PC-9 (cell line): ENCODE measurements around the gene KCNJ10. TPM values are rescaled to one million over a fixed set of nuclear protein-coding genes. Genes with fewer than 3 reads are reported as not detected.

Experiments
- BruUV-seq: library from RNA; stranded (reverse); fragments of 400-500 nt; replicated peaks from 2 replicates; lab custom pipeline; 2021; lab: Mats Ljungman, UMichigan
- CTCF ChIA-PET: fragments of 300-600 bp; sonication (Branson Sonifier 250); formaldehyde crosslinking; loops from one replicate; lab custom pipeline; 2022; ENCODE audit warnings: antibody characterized with exemption; lab: Charles Lee
- POLR2A ChIA-PET: fragments of 300-600 bp; sonication (Branson Sonifier 250); formaldehyde crosslinking; loops from one replicate; lab custom pipeline; 2022; ENCODE audit warnings: antibody characterized with exemption; ENCODE audit not compliant: unreplicated experiment; lab: Charles Lee
- DNase-seq, 2 experiments: peaks; one replicate each; pipeline versions ENCODE4 v3.0.0 to v3.0.0-alpha.2; 2015 to 2022; ENCODE audit warnings: mixed read lengths in 1 of 2
- H2AFZ ChIP-seq: fragments of 200-600 bp; sonication (generic); 2 replicates; pipeline ENCODE4 v1.8.1; 2017; ENCODE audit warnings: antibody characterized with exemption
- H3F3A ChIP-seq: fragments of 200-600 bp; sonication (generic); 2 replicates; pipeline ENCODE4 v1.8.1; 2017; ENCODE audit warnings: antibody characterized with exemption, mild to moderate bottlenecking, low read depth; ENCODE audit not compliant: insufficient read depth
- H3K27ac ChIP-seq: fragments of 200-600 bp; sonication (generic); 2 replicates; pipeline ENCODE4 v1.6.1; 2016; ENCODE audit warnings: mixed run types
- H3K27me3 ChIP-seq: fragments of 200-600 bp; sonication (generic); 2 replicates; pipeline ENCODE4 v1.6.1; 2016; ENCODE audit warnings: low read depth, mixed run types; ENCODE audit not compliant: insufficient read depth
- H3K36me3 ChIP-seq: fragments of 200-600 bp; sonication (generic); 2 replicates; pipeline ENCODE4 v1.6.1; 2016; ENCODE audit warnings: low read depth, mixed run types
- H3K4me1 ChIP-seq: fragments of 200-600 bp; sonication (generic); replicated peaks from 2 replicates; pipeline ENCODE4 v1.6.1; 2016; ENCODE audit warnings: mixed run types; ENCODE audit not compliant: insufficient read depth
- H3K4me2 ChIP-seq: fragments of 200-600 bp; sonication (generic); 2 replicates; pipeline ENCODE4 v1.6.1; 2017; ENCODE audit warnings: mixed run types
- H3K4me3 ChIP-seq: fragments of 200-600 bp; sonication (generic); 2 replicates; pipeline ENCODE4 v1.6.1; 2016; ENCODE audit warnings: mixed run types
- H3K79me2 ChIP-seq: fragments of 200-600 bp; sonication (generic); 2 replicates; pipeline ENCODE4 v1.6.1; 2017; ENCODE audit warnings: low read depth, mixed run types
- H3K9me2 ChIP-seq: fragments of 200-600 bp; sonication (generic); 2 replicates; pipeline ENCODE4 v1.8.1; 2017; ENCODE audit warnings: mild to moderate bottlenecking; ENCODE audit not compliant: insufficient read depth
- H3K9me3 ChIP-seq: fragments of 200-600 bp; sonication (generic); 2 replicates; pipeline ENCODE4 v1.8.1; 2016; ENCODE audit warnings: low read depth; ENCODE audit not compliant: insufficient read depth
- H4K20me1 ChIP-seq: fragments of 200-600 bp; sonication (generic); 2 replicates; pipeline ENCODE4 v1.8.1; 2017; ENCODE audit not compliant: insufficient read depth
- CTCF ChIP-seq: fragments of 200-600 bp; sonication (generic); conservative IDR thresholded peaks from 2 replicates; pipeline ENCODE4 v1.6.1; 2017; ENCODE audit warnings: mixed run types, antibody characterized with exemption, mild to moderate bottlenecking, moderate library complexity
- EZH2 ChIP-seq: fragments of 200-600 bp; sonication (generic); IDR thresholded peaks from 2 replicates; pipeline ENCODE4 v1.8.0; 2017; ENCODE audit warnings: antibody characterized with exemption, low read depth
- intact Hi-C: fragments of 100-400 bp; cut with micrococcal nuclease; formaldehyde crosslinking; loops from one replicate; pipeline ENCODE4 v1.10.0; 2022; ENCODE audit not compliant: unreplicated experiment
- total RNA-seq: library from RNA; stranded (reverse); gene quantifications from 2 replicates; pipeline ENCODE4 v1.2.3, GENCODE V29; 2021

The KCNJ10 gene
- total RNA-seq, 1 experiment from 2014 or later: not detected

- no peak for DNase-seq
- H3F3A ChIP-seq: no peaks in the 10 kb centered on the region; the same call in 1 of the 2 replicates
- H3K27me3 ChIP-seq: no peaks in the 10 kb centered on the region
- H3K4me3 ChIP-seq: no peak overlapping the region
- H2AFZ ChIP-seq: no peak overlapping the region
- no peak overlapping the region for H3K4me2 ChIP-seq
- H3K79me2 ChIP-seq: no peaks in the 10 kb centered on the region
- no peaks in the 10 kb centered on the region for H3K4me1 ChIP-seq
- no peaks in the 10 kb centered on the region for H3K9me3 ChIP-seq
- no peak overlapping the region for H3K27ac ChIP-seq
- intact Hi-C loops: no loop called here
- CTCF ChIA-PET: no interaction called here
- no TSS peak for BruUV-seq
- no peaks in the 10 kb centered on the region for H4K20me1 ChIP-seq
- POLR2A ChIA-PET: no interaction called here
- TF ChIP-seq EZH2: no peak
- H3K36me3 ChIP-seq: no peaks in the 10 kb centered on the region
- no peaks in the 10 kb centered on the region for H3K9me2 ChIP-seq
Observed at GRCh38 chr1:160020196-160020595, 49.8 kb downstream of the KCNJ10 start.

- Histone ChIP-seq H3K36me3 (no peaks in the 10 kb centered on the region), H3K9me2 (no peaks in the 10 kb centered on the region), H3F3A (no peaks in the 10 kb centered on the region; the same call in 1 of the 2 replicates), H3K9me3 (no peaks in the 10 kb centered on the region), H3K4me3 (no peak overlapping the region), H2AFZ (no peak overlapping the region), H3K4me2 (no peak overlapping the region), H3K27ac (no peak overlapping the region), H3K79me2 (no peaks in the 10 kb centered on the region), H3K27me3 (no peaks in the 10 kb centered on the region), H3K4me1 (no peaks in the 10 kb centered on the region), H4K20me1 (no peaks in the 10 kb centered on the region)
- BruUV-seq: no TSS peak
- intact Hi-C loops: no loop called here
- no peak for DNase-seq
- CTCF ChIA-PET: no interaction called here
- TF ChIP-seq EZH2 (no peak), CTCF (no peak)
- POLR2A ChIA-PET: no interaction called here
Observed at GRCh38 chr1:160018900-160019299, 51.1 kb downstream of the KCNJ10 start.

- Histone ChIP-seq H4K20me1 (no peaks in the 10 kb centered on the region), H3K4me2 (no peak overlapping the region), H3K27me3 (no peaks in the 10 kb centered on the region), H2AFZ (no peak overlapping the region), H3K9me3 (no peaks in the 10 kb centered on the region), H3K36me3 (no peaks in the 10 kb centered on the region), H3F3A (no peaks in the 10 kb centered on the region; the same call in 1 of the 2 replicates), H3K4me3 (no peak overlapping the region), H3K27ac (no peak overlapping the region), H3K79me2 (no peaks in the 10 kb centered on the region), H3K4me1 (no peaks in the 10 kb centered on the region), H3K9me2 (no peaks in the 10 kb centered on the region)
- POLR2A ChIA-PET: no interaction called here
- no peak for TF ChIP-seq CTCF
- TF ChIP-seq EZH2: no peak
- no TSS peak for BruUV-seq
- CTCF ChIA-PET: no interaction called here
- intact Hi-C loops: no loop called here
- DNase-seq: no peak
Observed at GRCh38 chr1:160018347-160018746, 51.6 kb downstream of the KCNJ10 start.

GRCh38 chr1:160017592-160017991 is 52.4 kb downstream of the KCNJ10 start:
- H3K36me3 ChIP-seq: no peaks in the 10 kb centered on the region
- TF ChIP-seq EZH2: no peak
- TF ChIP-seq CTCF: no peak
- intact Hi-C loops: no loop called here
- no peak overlapping the region for H3K4me3 ChIP-seq
- CTCF ChIA-PET: no interaction called here
- H3F3A ChIP-seq: no peaks in the 10 kb centered on the region; the same call in 1 of the 2 replicates
- H3K27me3 ChIP-seq: no peaks in the 10 kb centered on the region
- no peaks in the 10 kb centered on the region for H3K9me2 ChIP-seq
- no peaks in the 10 kb centered on the region for H3K4me1 ChIP-seq
- BruUV-seq: no TSS peak
- no peak for DNase-seq
- no peaks in the 10 kb centered on the region for H4K20me1 ChIP-seq
- H3K4me2 ChIP-seq: no peak overlapping the region
- POLR2A ChIA-PET: no interaction called here
- no peak overlapping the region for H2AFZ ChIP-seq
- no peak overlapping the region for H3K27ac ChIP-seq
- no peaks in the 10 kb centered on the region for H3K79me2 ChIP-seq
- H3K9me3 ChIP-seq: no peaks in the 10 kb centered on the region
